Astrocyte of the spinal cord (primary cell): ENCODE results near the gene MYO15B.

ENCODE experiments used
- DNase-seq: peaks from one replicate; pipeline ENCODE4 v3.0.0; 2011; ENCODE audit warnings: low read depth, low spot score
- H3K4me3 ChIP-seq: 2 replicates; pipeline ENCODE4 v1.5.1; 2011; ENCODE audit warnings: low read depth, mild to moderate bottlenecking, low read length, moderate library complexity
- CTCF ChIP-seq: IDR thresholded peaks from 2 replicates; pipeline ENCODE4 v1.5.1; 2012; ENCODE audit warnings: low read depth, mild to moderate bottlenecking, low read length, inconsistent platforms
- in situ Hi-C: cut with HindIII; loops from 2 replicates; pipeline ENCODE4 v1.10.0; 2017; ENCODE audit warnings: low sequenced_read_pairs

The MYO15B gene

GRCh38 chr17:75667825-75668224 lies 80.2 kb downstream of the MYO15B start:
- in situ Hi-C loops = no loop called here
- no peak for TF ChIP-seq CTCF
- H3K4me3 ChIP-seq = peak overlapping the region; percentile 100
- DNase-seq = no peak

- no peak for DNase-seq
- TF ChIP-seq CTCF = no peak
- H3K4me3 ChIP-seq = peak overlapping the region; percentile 100
- in situ Hi-C loops = no loop called here
These were observed 80.9 kb downstream of the MYO15B start for GRCh38 chr17:75668489-75668888.

- DNase-seq = no peak
- in situ Hi-C loops = no loop called here
- H3K4me3 ChIP-seq = no peak overlapping the region
- no peak for TF ChIP-seq CTCF
These were observed 83.3 kb downstream of the MYO15B start for GRCh38 chr17:75670868-75671267.

- no peak for TF ChIP-seq CTCF
- no peak overlapping the region for H3K4me3 ChIP-seq
- in situ Hi-C loops = no loop called here
- DNase-seq = no peak
These were observed 84.4 kb downstream of the MYO15B start for GRCh38 chr17:75672011-75672410.

GRCh38 chr17:75673487-75673886 lies 85.9 kb downstream of the MYO15B start:
- in situ Hi-C loops = no loop called here
- DNase-seq = no peak
- TF ChIP-seq CTCF = no peak
- H3K4me3 ChIP-seq = no peak overlapping the region
